Measurements from ENCODE around the gene F3.

DNA sequence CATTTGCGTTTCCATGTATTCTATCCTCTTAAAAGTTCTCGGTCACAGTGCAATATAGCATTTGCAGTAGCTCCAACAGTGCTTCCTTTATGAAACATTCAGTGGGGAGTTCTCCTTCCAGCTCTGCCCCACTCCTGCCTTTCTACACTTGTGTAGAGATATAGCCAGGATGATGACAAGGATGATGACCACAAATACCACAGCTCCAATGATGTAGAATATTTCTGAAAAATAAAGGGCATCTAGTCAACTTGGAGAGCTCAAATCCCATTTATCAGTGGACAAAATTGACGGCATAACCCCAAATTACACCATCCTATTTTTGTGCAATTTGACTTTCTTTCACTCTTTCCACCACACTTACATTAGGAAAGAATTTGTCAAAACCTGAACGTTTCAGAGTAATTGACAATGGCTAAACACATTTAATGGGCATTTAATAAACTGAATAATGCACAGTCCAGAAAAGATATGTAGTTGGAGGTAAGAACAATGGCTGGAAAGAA lies 11.1 kb downstream of the F3 start:
- TF ChIP-seq, protein P1, sequence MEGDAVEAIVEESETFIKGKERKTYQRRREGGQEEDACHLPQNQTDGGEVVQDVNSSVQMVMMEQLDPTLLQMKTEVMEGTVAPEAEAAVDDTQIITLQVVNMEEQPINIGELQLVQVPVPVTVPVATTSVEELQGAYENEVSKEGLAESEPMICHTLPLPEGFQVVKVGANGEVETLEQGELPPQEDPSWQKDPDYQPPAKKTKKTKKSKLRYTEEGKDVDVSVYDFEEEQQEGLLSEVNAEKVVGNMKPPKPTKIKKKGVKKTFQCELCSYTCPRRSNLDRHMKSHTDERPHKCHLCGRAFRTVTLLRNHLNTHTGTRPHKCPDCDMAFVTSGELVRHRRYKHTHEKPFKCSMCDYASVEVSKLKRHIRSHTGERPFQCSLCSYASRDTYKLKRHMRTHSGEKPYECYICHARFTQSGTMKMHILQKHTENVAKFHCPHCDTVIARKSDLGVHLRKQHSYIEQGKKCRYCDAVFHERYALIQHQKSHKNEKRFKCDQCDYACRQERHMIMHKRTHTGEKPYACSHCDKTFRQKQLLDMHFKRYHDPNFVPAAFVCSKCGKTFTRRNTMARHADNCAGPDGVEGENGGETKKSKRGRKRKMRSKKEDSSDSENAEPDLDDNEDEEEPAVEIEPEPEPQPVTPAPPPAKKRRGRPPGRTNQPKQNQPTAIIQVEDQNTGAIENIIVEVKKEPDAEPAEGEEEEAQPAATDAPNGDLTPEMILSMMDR (IDR thresholded peaks at IDR 0.05; ENCODE audit: poor library complexity): no peak
- TF ChIP-seq EZH2 (IDR thresholded peaks at IDR 0.05; ENCODE audit: borderline replicate concordance) (no peak), EZH2phosphoT487 (IDR thresholded peaks at IDR 0.05; ENCODE audit: low read depth, severe bottlenecking, unreplicated experiment) (no peak)
